SU-DHL-6 (cell line): Measurements from ENCODE around the gene VEZT.

ENCODE experiments used
- H2AFZ ChIP-seq: fragments of 200-600 bp; sonication (generic); 2 replicates; pipeline ENCODE4 v1.6.1; 2014; ENCODE audit warnings: low read depth, mild to moderate bottlenecking, moderate library complexity, mixed read lengths, antibody characterized with exemption, low read length; ENCODE audit not compliant: severe bottlenecking
- H3F3A ChIP-seq: fragments of 200-600 bp; shearing (Covaris generic); 2 replicates; pipeline ENCODE4 v1.6.0; 2016; ENCODE audit warnings: antibody characterized with exemption, mild to moderate bottlenecking; ENCODE audit not compliant: insufficient read depth
- H3K27ac ChIP-seq: fragments of 200-600 bp; sonication (generic); 2 replicates; pipeline ENCODE4 v1.5.1; 2016; ENCODE audit warnings: low read depth, mild to moderate bottlenecking, low read length, moderate library complexity, mixed read lengths
- H3K27me3 ChIP-seq: fragments of 200-600 bp; sonication (generic), shearing (Covaris generic); 2 replicates; pipeline ENCODE4 v1.6.0; 2014; ENCODE audit warnings: mild to moderate bottlenecking, low read length
- H3K36me3 ChIP-seq: fragments of 200-600 bp; sonication (generic); 2 replicates; pipeline ENCODE4 v1.6.1; 2014; ENCODE audit warnings: mild to moderate bottlenecking, low read length, mixed read lengths
- H3K4me2 ChIP-seq: fragments of 300-600, 200-600 bp; shearing (Covaris generic), sonication (generic); 2 replicates; pipeline ENCODE4 v1.6.0; 2014; ENCODE audit warnings: low read length, low read depth, mild to moderate bottlenecking; ENCODE audit not compliant: poor library complexity, severe bottlenecking
- H3K4me3 ChIP-seq: fragments of 200-600 bp; sonication (generic); 2 replicates; pipeline ENCODE4 v1.5.1; 2014; ENCODE audit warnings: antibody characterized with exemption, low read length, mild to moderate bottlenecking, mixed read lengths; ENCODE audit not compliant: insufficient read depth, poor library complexity, severe bottlenecking
- H3K79me2 ChIP-seq: fragments of 200-600 bp; sonication (generic); 2 replicates; pipeline ENCODE4 v1.6.1; 2014; ENCODE audit warnings: mild to moderate bottlenecking, low read length, moderate library complexity; ENCODE audit not compliant: insufficient read depth
- H3K9ac ChIP-seq: fragments of 200-600 bp; sonication (generic); 2 replicates; pipeline ENCODE4 v1.7.0; 2014; ENCODE audit warnings: mild to moderate bottlenecking, low read length
- H3K9me2 ChIP-seq: fragments of 200-600 bp; sonication (generic); replicated peaks from 2 replicates; pipeline ENCODE4 v1.6.1; 2014; ENCODE audit warnings: low read length; ENCODE audit not compliant: insufficient read depth
- H3K9me3 ChIP-seq: fragments of 200-600 bp; sonication (generic); 2 replicates; pipeline ENCODE4 v1.6.1; 2014; ENCODE audit warnings: low read length, mixed read lengths; ENCODE audit not compliant: insufficient read depth
- H4K20me1 ChIP-seq: fragments of 200-600 bp; sonication (generic); 2 replicates; pipeline ENCODE4 v1.6.1; 2014; ENCODE audit warnings: low read depth, mild to moderate bottlenecking, antibody characterized with exemption, low read length, moderate library complexity, mixed read lengths
- EZH2phosphoT487 ChIP-seq: fragments of 200-600 bp; sonication (generic), shearing (Covaris generic); conservative IDR thresholded peaks from 2 replicates; pipeline ENCODE4 v1.6.1; 2018; ENCODE audit warnings: mild to moderate bottlenecking, antibody characterized with exemption, low read length, moderate library complexity, mixed read lengths
- TF ChIP-seq, protein P1 (sequence below): fragments of 200-600 bp; sonication (generic); IDR thresholded peaks from one replicate; pipeline ENCODE4 v1.5.1; 2017; ENCODE audit warnings: antibody characterized with exemption, mild to moderate bottlenecking, low read length, moderate library complexity; ENCODE audit not compliant: insufficient read depth, poor library complexity, severe bottlenecking

The VEZT gene

DNA sequence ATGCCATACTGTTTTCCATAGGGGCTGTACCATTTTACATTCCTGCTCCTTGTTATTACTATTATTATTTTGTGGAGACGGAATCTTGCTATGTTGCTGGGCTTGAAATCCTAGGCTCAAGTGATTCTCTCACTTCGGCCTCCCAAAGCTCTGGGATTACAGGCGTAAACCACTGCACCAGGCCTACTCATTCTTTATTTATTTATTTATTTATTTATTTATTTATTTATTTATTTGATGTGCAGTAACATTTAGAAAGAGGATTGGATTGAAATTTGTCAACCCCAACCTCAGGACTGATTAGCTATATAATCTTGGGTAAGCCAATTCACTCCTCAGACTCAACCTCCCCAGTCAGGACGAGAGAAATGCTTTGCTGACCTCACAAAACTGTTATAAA lies 107.9 kb downstream of the VEZT start:
- no peaks in the 10 kb centered on the region for H3K9me2 ChIP-seq
- no peaks in the 10 kb centered on the region for H3K36me3 ChIP-seq
- H3K27ac ChIP-seq: no peak overlapping the region
- H3K9me3 ChIP-seq: no peaks in the 10 kb centered on the region
- no peaks in the 10 kb centered on the region for H4K20me1 ChIP-seq
- H3K27me3 ChIP-seq: no peaks in the 10 kb centered on the region
- H3F3A ChIP-seq: no peaks in the 10 kb centered on the region
- no peak overlapping the region for H3K9ac ChIP-seq
- H3K4me2 ChIP-seq: no peak overlapping the region
- no peak overlapping the region for H2AFZ ChIP-seq
- no peaks in the 10 kb centered on the region for H3K79me2 ChIP-seq
- TF ChIP-seq, protein P1, sequence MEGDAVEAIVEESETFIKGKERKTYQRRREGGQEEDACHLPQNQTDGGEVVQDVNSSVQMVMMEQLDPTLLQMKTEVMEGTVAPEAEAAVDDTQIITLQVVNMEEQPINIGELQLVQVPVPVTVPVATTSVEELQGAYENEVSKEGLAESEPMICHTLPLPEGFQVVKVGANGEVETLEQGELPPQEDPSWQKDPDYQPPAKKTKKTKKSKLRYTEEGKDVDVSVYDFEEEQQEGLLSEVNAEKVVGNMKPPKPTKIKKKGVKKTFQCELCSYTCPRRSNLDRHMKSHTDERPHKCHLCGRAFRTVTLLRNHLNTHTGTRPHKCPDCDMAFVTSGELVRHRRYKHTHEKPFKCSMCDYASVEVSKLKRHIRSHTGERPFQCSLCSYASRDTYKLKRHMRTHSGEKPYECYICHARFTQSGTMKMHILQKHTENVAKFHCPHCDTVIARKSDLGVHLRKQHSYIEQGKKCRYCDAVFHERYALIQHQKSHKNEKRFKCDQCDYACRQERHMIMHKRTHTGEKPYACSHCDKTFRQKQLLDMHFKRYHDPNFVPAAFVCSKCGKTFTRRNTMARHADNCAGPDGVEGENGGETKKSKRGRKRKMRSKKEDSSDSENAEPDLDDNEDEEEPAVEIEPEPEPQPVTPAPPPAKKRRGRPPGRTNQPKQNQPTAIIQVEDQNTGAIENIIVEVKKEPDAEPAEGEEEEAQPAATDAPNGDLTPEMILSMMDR: no peak
- no peak for TF ChIP-seq EZH2phosphoT487
- no peak overlapping the region for H3K4me3 ChIP-seq

DNA sequence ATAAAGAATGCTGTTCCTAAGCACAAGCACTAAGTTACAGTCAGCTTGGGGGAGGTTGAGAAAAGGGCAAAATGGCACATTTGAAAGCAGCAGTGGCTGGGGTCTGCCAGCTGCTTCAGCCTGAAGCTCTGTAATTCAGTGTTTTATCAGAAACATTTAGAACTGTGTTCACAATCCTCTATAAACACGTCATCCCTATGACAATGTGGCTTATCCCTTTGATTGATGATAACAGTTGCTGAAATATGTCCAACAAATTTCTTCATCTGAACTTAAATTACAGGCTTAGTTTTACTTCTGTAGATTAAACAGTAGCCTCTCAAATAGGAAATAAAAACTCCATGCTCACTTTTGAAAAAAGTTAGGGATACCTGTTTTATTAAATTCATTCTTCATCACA lies 108.8 kb downstream of the VEZT start:
- no peaks in the 10 kb centered on the region for H3K79me2 ChIP-seq
- H3F3A ChIP-seq: no peaks in the 10 kb centered on the region
- H3K9me2 ChIP-seq: no peaks in the 10 kb centered on the region
- H3K27ac ChIP-seq: no peak overlapping the region
- H3K4me2 ChIP-seq: no peak overlapping the region
- H3K27me3 ChIP-seq: no peaks in the 10 kb centered on the region
- H3K9me3 ChIP-seq: no peaks in the 10 kb centered on the region
- H3K4me3 ChIP-seq: no peak overlapping the region
- no peaks in the 10 kb centered on the region for H3K36me3 ChIP-seq
- TF ChIP-seq, protein P1: no peak
- no peak for TF ChIP-seq EZH2phosphoT487
- no peaks in the 10 kb centered on the region for H4K20me1 ChIP-seq
- H2AFZ ChIP-seq: no peak overlapping the region
- no peak overlapping the region for H3K9ac ChIP-seq

DNA sequence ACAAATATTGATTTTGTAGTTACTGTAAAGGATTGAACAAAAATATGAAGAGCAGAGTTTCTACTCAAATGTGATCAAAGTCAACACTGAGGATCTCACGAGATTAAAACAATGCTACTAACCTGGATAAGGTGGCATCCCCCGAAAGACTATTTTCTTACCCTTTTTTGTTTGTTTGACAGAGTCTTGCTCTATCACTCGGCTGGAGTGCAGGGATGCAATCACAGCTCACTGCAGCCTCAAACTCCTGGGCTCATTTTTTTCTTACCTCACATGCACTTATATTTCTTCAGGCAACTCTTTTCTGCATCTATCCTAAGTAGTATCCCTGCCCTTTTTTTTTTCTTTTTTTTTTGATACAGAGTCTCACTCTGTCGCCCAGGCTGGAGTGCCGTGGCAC lies 109.2 kb downstream of the VEZT start:
- Histone ChIP-seq H3K9me2 (no peaks in the 10 kb centered on the region), H3K36me3 (no peaks in the 10 kb centered on the region), H3K4me2 (no peak overlapping the region), H2AFZ (no peak overlapping the region), H3K4me3 (no peak overlapping the region), H3K9me3 (no peaks in the 10 kb centered on the region), H3F3A (no peaks in the 10 kb centered on the region), H3K79me2 (no peaks in the 10 kb centered on the region), H4K20me1 (no peaks in the 10 kb centered on the region), H3K9ac (no peak overlapping the region), H3K27me3 (no peaks in the 10 kb centered on the region), H3K27ac (no peak overlapping the region)
- TF ChIP-seq, protein P1: no peak
- TF ChIP-seq EZH2phosphoT487: no peak
